GM21390 (cell line): ENCODE data around the gene OR4C16.

ENCODE experiments used
- ATAC-seq: cut with Tn5 transposase; IDR thresholded peaks from one replicate; pipeline ENCODE4 v1.9.1; 2021; ENCODE audit not compliant: unreplicated experiment

OR4C16 gene

GRCh38 chr11:55571828-55572227 lies at the start of gene OR4C16:
Gene OR4C16 (plus strand): TSS chr11:55572128. CDS start chr11:55572128, 0 bp downstream.
- no peak for ATAC-seq

DNA sequence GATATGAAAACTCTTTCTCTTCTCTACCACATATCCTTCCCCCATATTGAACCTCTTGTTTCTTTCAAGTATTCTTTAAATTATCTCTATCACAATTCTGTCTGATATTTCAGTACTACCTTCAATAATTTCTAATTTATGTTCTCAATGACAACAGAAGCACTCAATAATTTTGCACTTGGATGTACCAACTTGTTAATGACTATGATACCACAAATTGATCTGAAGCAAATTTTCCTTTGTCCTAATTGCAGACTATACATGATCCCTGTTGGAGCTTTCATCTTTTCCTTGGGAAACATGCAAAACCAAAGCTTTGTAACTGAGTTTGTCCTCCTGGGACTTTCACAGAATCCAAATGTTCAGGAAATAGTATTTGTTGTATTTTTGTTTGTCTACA lies 17.8 kb upstream of the OR4C16 start, which contains the start of gene OR4C15:
TSS of gene OR4C15 (plus strand) at position 301 of the 400 bp plus-strand sequence. CDS start at position 301, 0 bp downstream.
- no peak for ATAC-seq

- ATAC-seq, result no peak
Measured at GRCh38 chr11:55572548-55572947, 620 bp downstream of the OR4C16 start.

DNA sequence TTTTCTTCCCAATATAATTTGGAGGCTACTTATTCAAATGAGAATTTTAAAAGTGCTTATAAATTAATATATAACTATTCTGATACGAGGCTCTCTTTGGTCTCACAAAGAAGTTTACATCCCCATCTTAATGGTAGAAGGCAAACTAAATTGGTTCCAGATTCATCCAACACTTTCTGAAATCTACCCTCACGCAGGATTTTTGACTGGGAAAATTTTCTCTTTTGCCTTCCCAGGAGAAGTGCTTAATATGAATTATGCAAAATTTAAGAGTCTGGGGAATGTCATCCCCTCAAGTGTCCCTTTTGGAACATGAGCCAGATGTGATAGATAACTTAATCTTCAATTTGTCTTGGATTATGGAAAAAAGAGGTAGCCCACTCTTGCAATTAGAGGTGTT lies 35.6 kb downstream of the OR4C16 start, which contains the start of gene OR4C11:
TSS of gene OR4C11 (minus strand) at position 101 of the 400 bp plus-strand sequence. CDS start 3,272 bp downstream, outside the sequence.
- ATAC-seq, result no peak
